CD4-positive, alpha-beta T cell treated with Interleukin-6 for 4 hours (primary cell): ENCODE results near the gene TMEM182.

Experiments
- DNase-seq: peaks from one replicate; pipeline ENCODE4 v3.0.0-alpha.2; 2020; ENCODE audit warnings: mixed read lengths

TMEM182 gene

DNA sequence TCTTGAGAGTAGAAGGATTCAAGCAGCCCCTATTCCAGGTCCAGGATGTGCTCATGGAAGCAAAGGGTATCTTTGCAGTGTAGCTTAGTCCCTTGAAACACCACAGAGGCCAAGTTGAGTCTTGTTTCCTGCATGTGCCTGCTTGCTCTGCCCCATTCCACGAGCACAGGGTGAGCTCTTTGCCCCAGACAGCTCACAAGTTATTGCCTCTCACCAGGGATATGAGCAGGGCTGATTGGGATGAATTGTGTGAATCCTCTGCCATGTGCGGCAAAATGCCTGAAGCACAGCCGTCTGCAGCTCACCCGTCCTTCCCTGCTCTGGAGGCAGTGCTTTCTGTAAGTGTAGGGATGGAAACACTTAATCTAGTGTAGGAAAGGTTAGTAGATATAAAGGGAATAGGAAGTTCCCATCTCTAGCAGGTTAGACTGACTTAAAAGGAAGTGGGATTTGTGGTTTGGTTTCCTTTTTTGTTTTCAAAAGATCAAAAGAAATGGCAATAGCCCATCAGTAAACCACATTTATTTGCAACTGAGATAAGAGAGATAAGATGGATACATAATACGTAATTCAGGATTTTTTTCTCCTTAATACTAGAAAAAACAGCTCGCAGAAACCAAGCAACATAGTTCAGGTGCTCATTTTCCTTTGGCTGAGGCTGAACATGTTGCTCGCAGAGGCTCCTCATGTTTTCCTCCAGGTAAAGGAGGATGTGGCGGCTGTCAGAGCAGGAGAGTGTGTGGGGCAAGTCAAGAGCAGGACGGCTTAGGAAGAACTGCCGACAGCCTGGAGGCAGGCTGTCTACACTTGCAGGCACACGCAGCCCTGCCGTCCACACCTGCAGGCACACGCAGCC, 41.4 kb downstream of the TMEM182 start:
- DNase-seq: no peak

DNA sequence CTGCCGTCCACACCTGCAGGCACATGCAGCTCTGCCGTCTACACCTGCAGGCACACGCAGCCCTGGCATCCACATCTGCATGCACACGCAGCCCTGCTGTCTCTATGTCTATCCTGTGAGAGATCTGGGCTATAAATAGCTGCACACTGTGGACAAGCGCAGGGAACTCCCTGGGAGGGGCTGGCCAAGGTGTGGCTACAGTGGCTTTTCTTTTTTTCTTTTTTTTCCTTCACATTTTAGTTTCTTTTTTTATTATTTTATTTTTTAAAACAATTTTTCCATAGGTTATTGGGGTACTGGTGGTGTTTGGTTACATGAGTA, 42.0 kb downstream of the TMEM182 start:
- no peak for DNase-seq

DNA sequence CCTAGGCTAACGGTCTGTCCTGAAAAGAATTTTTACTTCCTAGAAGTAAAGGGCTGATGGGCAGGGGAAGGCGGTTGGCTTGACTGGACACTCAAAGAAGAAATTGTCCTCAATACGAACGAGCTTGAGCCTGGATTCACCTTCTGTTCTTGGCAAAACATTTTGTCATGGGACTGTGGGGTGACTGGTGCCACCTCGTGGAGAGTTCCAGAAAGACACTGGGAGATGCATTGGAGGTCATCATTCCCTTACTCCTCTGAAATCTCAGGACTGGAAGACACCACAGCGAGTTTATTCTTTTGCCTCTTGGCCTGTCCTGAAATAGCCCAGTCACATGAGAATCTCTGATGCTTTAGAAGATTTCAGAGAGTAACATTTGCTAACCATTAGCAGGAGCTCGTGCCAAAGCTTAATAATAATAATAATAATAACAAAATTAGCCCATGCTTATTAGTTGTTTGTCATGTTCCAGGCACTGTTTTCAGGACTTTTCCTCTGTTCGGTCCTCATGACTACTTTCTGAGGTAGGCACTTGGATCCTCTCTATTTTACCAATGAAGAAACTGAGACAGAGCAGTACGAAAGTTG, 44.5 kb downstream of the TMEM182 start:
- peak; percentile 22 for DNase-seq

DNA sequence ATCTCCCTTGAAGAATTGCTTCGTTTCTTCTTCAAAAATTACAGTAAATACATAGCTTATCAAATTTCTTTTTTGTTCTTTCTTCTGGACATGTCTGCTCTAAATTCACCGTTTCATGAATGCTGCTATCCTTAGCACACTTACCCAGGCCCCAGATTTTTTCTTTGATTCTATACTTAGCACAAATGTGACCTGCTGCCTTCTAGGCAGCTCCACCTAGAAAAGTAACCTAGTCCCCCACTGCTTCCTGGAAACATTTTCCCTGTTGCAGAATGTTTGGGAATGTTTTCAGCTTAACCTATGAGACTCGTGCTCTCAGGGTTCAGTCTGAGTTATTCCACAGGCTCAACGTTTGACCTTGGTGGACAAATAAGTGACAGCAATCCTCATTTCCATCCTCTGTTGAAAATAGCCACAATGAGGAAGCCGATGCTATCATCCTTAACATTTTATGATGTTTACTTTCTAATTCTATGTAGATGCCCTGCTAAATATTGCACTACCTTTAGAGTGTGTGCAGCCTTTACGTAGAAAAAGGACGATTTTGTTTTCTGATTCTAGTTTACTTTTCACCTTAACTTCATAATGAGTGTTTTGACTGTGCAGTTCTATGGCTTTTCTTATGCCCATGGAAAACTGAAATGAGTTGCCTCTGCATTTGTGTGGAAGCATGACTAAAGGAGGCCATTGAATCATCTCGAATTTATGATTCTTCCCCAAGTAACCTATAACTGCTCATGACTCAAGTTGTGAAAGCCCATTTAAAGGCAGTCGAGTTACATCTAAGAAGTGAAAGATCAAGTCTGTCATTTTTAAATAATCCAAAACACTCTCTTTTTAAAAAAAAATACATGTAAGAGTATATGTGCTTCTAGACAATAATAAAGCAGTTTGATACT, 47.7 kb downstream of the TMEM182 start:
- DNase-seq: no peak

DNA sequence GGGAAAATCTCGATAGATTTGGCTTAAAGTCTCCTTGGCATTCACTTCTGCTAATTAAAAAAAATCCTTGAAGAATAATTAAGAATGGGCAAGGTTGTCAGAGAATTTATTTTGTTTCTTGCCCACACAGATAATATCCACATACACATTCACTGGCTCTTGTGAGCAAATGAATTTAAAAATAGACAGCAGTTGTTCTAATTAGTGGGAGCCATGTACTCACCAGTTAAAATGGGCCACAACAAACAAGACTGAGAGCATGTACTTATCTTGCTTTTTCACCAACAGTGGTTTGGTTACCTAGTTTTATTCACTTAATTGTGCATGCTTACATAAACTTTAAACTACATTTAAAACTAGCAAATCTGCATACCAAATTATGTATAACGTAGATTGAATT, 53.5 kb downstream of the TMEM182 start:
- no peak for DNase-seq

DNA sequence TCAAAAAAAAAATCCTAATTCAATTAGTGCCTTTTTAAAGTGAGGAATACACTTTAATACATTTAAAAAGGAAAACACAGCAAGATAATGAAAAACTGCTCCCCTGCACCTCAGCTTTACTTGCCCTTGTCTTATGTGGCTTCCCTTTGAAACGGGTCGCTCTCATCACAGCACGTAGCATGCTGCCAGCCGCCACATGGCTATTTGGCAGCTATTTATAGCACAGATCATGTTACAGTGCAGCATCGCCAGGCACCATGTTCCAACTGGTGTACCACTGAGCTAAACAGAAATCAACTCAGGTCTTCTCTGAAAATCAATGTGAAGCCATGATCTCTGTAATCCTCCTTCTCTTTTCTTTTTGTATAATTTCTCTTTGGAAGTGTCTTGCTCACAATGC, 65.1 kb downstream of the TMEM182 start:
- DNase-seq: no peak

DNA sequence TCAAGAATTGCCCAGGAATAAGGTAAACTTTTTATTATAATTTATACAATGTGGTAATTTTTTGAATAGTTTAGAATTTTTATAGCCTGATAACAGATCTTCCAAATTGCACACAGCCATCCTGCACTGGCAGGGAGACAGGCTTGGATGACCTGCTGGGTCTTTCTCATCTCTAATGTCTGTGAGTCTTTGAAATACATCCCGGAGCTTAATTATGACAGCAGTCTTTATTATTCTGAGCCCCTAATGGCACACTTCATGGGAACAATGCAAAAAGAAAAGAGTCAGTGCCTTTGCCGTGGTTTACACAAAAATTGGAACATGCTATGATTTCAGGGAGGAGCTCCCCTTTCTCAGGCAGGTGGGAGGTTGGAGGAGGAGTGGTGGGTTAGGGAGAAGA, 71.0 kb downstream of the TMEM182 start:
- no peak for DNase-seq

DNA sequence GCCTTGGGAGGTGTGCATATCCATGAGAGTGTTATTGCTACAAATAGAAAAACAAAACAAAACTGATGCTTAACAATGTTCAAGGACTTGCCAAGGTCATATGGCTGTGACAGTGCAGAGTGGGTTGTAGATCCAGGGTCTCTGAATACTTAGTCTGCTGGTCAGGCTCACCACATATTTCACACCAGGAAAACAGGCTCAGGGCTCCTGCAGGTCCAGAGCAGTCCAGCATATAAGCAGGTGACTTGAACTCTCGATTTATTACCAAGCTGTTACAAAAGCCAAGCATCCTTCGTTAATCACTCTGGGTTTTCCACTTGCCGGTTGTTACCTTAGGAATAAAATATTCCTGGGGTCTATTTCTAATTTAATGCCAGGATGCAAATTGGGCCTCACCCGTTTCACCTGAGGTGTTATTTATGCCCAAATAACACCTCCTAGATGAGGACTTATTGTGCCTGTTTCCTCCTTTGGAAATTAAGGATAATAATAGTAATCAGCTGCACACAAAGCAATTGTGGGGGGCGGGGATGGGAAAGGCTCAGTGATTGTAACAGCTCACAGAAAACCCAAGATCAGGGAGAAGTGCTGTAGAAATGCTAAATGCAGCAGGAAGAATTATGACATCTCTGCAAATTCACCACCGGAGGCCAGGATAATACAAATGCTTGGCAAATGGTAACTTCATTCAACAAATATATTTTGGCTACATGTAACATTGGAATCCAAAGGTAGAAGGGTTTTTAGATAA, 72.9 kb downstream of the TMEM182 start:
- DNase-seq: no peak

DNA sequence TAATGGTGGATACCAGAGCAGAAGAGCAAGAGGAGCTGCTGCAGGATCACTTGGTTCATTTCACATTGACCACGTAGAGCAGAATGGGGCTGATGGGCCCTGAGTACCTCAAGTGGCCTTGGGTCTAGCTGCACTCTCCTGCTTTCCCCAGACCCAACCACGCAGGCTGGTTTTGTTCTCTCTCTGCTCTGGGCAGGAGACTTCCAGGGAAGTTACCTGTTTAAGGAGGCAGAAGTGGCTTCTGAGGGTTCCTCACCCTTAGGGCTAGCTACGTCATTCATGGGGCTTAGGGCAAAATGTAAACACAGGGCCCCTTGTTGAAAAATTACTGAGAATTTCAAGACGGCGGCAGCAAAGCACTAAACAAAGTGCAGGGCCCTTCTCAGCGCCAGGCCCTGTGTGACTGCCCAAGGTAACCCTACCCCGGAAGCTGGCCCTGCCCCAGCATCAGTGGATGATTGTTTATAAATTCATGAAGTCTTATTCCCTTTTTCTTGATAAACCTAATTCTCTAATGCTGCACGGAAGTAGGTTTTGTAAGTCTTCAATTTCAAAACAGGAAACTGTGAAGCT, 75.9 kb downstream of the TMEM182 start:
- no peak for DNase-seq

DNA sequence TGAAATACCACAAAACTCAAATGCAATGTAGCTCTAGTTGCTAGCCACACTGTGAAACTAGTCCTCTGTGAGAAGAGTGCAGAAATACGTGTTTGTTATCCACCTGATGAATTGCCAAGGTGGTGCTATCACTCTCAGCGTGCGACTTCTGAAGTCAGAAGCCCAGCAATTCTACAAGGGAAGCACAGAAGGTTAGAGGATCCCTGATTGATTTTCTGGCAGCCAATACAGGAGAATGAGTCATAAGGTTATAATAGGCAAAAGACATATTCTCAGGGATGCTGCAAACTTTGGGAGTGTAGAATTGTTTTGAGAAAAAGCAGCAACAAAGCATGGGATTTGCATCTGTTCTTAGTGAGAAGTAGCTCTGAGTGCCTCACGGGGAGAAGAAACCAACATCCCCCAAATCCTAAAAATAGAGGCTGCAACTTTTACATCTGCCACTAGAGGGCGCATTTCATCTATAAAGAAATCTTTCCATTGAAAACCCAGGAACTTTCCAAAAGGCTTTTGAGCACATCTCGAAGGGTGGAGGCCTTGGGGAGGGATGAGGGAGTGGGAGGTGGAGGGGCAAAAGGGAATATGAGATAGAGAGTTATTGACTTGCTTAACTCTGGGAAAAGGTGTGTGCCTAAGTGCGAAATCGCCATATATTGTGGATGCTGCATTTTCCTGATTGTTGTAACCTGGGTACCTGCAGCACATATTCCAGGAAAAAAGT, 78.0 kb downstream of the TMEM182 start:
- peak; percentile 36 for DNase-seq

DNA sequence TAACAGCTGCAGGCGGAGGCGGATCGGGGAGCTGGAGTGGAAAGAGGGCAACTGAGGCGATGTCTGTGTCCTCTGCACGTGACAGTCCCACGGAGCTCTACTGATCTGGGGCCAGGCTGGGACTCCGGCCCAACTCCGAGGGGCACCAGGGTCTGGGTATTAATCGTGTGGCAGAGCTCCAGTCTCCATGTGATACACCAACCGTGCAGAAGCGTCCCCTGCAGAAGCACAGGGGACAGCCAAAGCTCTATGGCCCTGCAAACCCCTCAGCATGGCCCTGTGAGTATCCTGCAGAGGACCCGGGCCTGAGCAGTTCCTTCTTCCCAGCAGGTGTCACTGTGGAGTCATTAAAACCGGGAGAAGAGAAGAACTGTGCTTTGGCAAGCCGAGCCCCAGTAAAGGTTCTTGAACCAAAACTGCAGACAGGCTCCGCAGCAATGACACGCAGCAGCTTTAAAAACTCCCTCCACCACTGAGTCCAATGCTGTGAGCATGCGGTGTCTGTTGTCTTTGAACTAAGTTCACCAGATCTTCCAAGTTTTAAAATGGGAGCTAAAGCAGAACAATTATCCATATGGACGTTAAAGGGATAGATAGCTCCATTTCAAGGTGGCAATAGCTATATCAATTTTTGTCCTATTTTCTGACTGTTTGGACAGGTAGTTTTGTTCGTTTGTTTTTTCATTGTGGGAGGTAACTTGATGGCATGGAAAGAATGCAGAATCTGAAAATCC, 79.4 kb downstream of the TMEM182 start:
- DNase-seq: peak; percentile 2

DNA sequence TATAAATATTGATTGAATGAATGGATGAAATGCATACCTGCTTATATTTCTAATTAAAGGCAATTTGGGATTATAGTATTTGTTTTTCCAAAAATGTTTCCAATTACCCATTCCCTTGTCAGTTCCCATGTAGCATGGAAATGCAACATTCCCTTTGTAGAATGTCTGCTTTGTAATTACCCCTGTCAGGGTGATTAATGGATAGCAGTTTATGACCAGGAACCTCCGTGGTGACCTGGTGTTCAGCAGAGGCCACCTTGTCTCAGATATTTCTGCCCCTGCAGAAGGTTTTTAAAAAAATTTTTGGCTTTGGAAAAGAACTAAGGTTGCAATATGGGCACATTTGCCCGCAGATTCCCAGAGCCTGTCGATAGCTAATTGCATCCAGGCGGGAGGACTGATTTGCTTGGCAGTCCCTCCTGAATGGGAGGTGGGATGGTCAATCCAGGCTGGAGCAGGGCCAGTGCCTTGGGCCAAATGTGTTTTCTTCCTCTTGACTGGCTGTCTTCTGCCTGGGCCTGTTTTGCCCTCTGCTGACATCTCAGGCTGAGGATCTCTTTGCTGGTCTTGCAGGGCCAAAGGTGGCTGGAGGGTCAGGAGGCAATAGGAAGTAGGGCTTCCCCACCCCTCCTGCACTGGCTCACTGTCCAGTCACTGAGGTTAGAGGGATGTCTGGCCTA, 82.1 kb downstream of the TMEM182 start:
- no peak for DNase-seq

DNA sequence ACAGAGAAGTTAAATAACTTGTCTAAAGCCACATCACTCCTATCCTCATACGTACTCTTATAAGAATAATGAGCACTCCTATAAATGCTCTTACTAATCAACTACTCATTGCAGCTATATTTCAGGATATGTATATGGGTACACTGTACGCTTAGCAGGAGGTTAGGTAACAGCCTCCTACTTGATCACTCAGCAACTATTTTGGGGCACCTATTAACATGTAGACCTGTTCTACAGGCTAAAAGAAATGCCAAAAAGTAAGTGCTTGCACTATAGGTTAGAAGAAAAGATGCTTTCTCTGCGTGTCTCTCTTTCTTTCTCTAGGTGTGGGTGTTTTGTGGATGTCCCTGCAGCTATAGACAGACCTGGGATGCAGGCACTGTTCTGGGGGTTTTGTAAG, 83.1 kb downstream of the TMEM182 start:
- DNase-seq: no peak

DNA sequence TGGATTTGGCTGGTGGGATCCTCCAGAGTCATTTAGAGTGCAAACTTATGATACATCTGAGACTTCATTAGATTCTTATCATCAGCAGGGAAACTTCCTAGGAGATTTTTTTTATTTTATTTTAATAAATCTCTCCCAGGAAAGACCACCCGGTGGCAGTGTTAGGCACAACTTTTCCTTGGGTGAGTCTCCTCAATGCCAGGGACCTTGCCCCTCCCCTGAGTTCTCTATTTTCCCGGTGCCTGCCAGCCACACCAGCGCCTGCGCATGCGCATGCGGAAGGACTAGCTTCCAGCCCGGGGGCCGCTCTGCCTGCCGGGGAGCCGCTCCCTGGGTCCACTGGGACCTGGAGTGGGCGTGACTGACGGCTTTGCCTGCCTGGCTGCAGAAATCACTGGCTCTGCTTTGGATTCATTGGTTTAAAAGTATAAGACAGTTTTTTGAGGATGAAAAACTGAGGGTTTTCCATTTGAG, 86.6 kb downstream of the TMEM182 start:
- no peak for DNase-seq

DNA sequence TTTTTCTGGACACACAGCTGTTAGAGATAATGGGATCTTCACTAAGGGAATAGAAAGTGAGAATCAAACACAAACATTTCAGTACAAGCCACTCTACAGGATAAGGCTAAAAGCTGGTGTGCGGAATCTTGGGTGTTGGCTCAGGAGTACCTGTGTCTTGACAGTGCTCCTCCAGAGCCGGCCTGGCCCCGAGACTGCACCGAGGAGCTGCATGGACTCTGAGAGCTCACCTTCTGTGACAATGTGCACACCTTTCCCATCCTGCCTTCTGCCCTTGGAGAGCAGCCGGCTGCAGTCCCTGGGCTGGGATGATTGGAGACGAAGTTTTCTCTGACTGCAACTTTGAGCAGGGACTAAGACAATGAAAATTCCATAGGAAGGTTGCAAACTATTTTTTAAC, 89.1 kb downstream of the TMEM182 start:
- no peak for DNase-seq

DNA sequence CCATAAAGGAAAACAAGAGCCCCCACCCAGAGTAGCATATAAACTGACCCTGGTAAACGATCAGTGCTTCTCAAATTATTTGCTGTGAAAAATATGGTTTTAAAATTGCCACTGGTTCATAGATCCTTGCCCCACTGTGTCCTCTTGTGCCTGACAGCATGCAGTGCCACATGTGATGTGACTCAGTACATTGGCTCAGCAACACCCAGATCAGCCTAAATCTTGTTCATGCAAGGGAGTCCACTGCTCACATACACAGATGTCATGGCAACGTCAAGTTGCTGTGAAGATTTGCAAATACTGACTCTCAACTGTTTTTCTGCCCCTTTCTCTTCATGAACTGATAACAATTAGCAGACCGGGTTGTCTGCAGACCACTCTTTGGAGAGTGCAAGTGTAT, 91.0 kb downstream of the TMEM182 start:
- no peak for DNase-seq
